ENCODE results near the gene TUBB3.

Gene TUBB3

DNA sequence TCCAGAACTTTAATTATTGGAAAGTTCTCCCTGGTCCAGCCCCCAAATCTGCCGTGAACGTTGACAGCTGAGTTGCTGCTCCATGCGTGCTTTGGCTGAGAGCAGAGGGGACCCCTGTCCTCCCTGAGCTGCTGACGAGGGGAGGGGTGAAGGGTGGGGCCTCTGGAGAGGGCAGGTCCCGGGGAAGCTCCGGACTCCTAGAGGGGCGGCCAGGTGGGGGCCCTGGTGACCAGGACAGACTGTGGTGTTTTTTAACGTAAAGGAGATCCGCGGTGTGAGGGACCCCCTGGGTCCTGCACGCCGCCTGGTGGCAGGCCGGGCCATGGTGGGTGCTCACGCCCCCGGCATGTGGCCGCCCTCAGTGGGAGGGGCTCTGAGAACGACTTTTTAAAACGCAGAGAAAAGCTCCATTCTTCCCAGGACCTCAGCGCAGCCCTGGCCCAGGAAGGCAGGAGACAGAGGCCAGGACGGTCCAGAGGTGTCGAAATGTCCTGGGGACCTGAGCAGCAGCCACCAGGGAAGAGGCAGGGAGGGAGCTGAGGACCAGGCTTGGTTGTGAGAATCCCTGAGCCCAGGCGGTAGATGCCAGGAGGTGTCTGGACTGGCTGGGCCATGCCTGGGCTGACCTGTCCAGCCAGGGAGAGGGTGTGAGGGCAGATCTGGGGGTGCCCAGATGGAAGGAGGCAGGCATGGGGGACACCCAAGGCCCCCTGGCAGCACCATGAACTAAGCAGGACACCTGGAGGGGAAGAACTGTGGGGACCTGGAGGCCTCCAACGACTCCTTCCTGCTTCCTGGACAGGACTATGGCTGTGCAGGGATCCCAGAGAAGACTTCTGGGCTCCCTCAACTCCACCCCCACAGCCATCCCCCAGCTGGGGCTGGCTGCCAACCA lies 4.4 kb upstream of the TUBB3 start, which contains the start of gene MC1R:
TSS of gene MC1R (plus strand) at position 410 of the 895 bp plus-strand sequence. CDS start at position 807, 397 bp downstream.
- Histone ChIP-seq H3K36me3 (peaks cover 1% of the 10 kb centered on the region), H3K9me3 (no peaks in the 10 kb centered on the region), H3K27ac (no peak within 1 kb of the TSS), H3K27me3 (peaks cover 68% of the 10 kb centered on the region), H3K4me3 (ENCODE audit: low read depth in 1 of 2, low read length in 1 of 2) (peak within 1 kb of the TSS in 1 of 2 experiments; percentile 14), H3K4me1 (ENCODE audit: control insufficient read depth in 1 of 2, insufficient read depth in 1 of 2, low read depth in 1 of 2, low read length in 1 of 2) (peaks cover 20 to 28% of the 10 kb centered on the region in 2 experiments)
- TF ChIP-seq CTCF (IDR thresholded peaks at IDR 0.05) = no peak

DNA sequence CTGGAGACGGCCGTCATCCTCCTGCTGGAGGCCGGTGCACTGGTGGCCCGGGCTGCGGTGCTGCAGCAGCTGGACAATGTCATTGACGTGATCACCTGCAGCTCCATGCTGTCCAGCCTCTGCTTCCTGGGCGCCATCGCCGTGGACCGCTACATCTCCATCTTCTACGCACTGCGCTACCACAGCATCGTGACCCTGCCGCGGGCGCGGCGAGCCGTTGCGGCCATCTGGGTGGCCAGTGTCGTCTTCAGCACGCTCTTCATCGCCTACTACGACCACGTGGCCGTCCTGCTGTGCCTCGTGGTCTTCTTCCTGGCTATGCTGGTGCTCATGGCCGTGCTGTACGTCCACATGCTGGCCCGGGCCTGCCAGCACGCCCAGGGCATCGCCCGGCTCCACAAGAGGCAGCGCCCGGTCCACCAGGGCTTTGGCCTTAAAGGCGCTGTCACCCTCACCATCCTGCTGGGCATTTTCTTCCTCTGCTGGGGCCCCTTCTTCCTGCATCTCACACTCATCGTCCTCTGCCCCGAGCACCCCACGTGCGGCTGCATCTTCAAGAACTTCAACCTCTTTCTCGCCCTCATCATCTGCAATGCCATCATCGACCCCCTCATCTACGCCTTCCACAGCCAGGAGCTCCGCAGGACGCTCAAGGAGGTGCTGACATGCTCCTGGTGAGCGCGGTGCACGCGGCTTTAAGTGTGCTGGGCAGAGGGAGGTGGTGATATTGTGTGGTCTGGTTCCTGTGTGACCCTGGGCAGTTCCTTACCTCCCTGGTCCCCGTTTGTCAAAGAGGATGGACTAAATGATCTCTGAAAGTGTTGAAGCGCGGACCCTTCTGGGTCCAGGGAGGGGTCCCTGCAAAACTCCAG lies 3.4 kb upstream of the TUBB3 start:
- Histone ChIP-seq H3K27me3 (peaks cover 79% of the 10 kb centered on the region), H3K36me3 (no peaks in the 10 kb centered on the region), H3K4me3 (ENCODE audit: low read depth in 1 of 2, low read length in 1 of 2) (no peak overlapping the region), H3K4me1 (ENCODE audit: control insufficient read depth in 1 of 2, insufficient read depth in 1 of 2, low read depth in 1 of 2, low read length in 1 of 2) (peaks cover 20 to 31% of the 10 kb centered on the region in 2 experiments), H3K9me3 (no peaks in the 10 kb centered on the region), H3K27ac (no peak overlapping the region)
- no peak for TF ChIP-seq CTCF (IDR thresholded peaks at IDR 0.05)

GRCh38 chr16:89920723-89921122 lies 2.4 kb upstream of the TUBB3 start:
- no peak for TF ChIP-seq CTCF (IDR thresholded peaks at IDR 0.05)
- no peaks in the 10 kb centered on the region for H3K36me3 ChIP-seq
- no peaks in the 10 kb centered on the region for H3K9me3 ChIP-seq
- H3K27ac ChIP-seq = no peak overlapping the region
- H3K4me1 ChIP-seq (ENCODE audit: control insufficient read depth in 1 of 2, insufficient read depth in 1 of 2, low read depth in 1 of 2, low read length in 1 of 2) = peaks cover 25 to 35% of the 10 kb centered on the region in 2 experiments
- no peak overlapping the region for H3K4me3 ChIP-seq (ENCODE audit: low read depth in 1 of 2, low read length in 1 of 2)
- peaks cover 88% of the 10 kb centered on the region for H3K27me3 ChIP-seq

DNA sequence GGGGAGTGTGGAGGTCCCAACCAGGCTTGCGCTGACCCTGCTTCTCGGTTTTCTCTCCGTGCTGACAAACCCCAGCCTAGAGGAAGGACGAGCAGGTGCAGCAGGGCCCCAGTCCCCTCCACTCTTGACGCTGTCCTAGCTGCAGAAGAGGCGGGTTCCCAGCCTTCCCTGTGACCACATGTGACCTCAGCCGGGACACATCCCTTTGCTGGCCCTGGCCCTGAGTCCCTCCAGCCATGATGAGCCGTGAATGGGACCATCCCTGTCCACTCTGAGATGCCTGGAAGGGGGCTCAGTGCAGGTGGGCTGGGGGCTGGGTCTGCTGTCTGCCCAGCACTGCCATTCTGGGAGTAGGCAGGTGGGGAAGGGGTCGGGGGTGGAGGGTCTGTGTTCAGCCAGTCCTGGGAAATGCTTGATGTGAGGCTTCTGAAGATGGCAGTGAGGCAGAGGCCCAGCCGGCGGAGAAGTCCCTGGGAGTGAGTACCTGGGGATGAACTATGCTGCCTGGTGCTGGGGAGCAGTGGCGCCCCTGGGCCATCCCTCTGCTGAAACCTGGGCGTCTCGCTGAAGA lies 1.9 kb upstream of the TUBB3 start:
- H3K4me3 ChIP-seq (ENCODE audit: low read depth in 1 of 2, low read length in 1 of 2) = no peak overlapping the region

More for the DNA sequence above, 1.9 kb upstream of the TUBB3 start:
- Histone ChIP-seq H3K27ac (no peak overlapping the region), H3K36me3 (no peaks in the 10 kb centered on the region), H3K9me3 (no peaks in the 10 kb centered on the region), H3K4me1 (ENCODE audit: control insufficient read depth in 1 of 2, insufficient read depth in 1 of 2, low read depth in 1 of 2, low read length in 1 of 2) (peaks cover 26 to 40% of the 10 kb centered on the region in 2 experiments), H3K27me3 (peaks cover 93% of the 10 kb centered on the region)
- no peak for TF ChIP-seq CTCF (IDR thresholded peaks at IDR 0.05)

All from neutrophil (primary cell).